GM21360 (cell line): ENCODE measurements around the gene ARMH4.

ENCODE experiments used
- ATAC-seq: cut with Tn5 transposase; IDR thresholded peaks from one replicate; pipeline ENCODE4 v1.9.1; 2021; ENCODE audit warnings: mild to moderate bottlenecking, moderate library complexity; ENCODE audit not compliant: unreplicated experiment

Gene ARMH4, protein sequence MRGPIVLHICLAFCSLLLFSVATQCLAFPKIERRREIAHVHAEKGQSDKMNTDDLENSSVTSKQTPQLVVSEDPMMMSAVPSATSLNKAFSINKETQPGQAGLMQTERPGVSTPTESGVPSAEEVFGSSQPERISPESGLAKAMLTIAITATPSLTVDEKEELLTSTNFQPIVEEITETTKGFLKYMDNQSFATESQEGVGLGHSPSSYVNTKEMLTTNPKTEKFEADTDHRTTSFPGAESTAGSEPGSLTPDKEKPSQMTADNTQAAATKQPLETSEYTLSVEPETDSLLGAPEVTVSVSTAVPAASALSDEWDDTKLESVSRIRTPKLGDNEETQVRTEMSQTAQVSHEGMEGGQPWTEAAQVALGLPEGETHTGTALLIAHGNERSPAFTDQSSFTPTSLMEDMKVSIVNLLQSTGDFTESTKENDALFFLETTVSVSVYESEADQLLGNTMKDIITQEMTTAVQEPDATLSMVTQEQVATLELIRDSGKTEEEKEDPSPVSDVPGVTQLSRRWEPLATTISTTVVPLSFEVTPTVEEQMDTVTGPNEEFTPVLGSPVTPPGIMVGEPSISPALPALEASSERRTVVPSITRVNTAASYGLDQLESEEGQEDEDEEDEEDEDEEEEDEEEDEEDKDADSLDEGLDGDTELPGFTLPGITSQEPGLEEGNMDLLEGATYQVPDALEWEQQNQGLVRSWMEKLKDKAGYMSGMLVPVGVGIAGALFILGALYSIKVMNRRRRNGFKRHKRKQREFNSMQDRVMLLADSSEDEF

GRCh38 chr14:58152014-58152857 lies at the start of gene ARMH4:
Gene ARMH4, minus strand, starts transcription at chr14:58152213. Its CDS starts 12,855 bp downstream, at chr14:58139358.
- ATAC-seq = peak; percentile 96

DNA sequence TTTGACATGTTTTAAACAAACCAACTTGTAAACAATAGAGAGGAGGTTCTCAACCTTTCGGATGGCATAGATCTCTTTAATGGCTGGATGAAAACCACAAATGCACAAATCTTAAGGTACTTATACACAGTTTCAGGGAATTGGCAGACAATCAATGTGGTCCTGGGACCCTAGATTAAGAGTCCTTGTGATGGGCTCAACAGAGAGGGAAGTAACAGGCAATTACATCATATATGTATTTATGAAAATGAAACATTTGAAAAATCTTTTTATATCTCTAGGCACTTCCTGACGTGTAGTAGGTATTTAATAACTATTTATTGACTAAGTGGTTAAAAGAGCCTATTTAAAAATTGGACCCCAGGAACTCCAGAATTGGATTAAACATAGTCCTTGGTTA lies 48.8 kb upstream of the ARMH4 start:
- ATAC-seq = no peak

DNA sequence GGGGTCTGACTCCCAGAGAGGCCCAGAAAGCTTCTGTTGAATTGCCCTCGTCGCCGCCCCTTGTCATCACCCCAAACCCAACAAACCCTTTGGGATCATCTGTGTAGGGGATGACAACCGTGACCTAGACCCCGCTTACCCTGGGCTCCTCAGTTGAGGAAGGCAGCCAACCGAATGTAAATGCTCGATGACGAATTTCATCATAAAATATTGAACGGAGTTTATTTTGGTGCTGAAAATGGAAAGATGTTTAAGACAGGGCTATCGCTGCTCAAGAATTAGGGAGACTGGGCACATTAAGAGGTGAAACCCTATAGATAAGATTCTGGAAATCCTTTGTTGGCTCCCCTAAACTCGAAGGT lies 48.4 kb upstream of the ARMH4 start:
- ATAC-seq = peak; percentile 8

DNA sequence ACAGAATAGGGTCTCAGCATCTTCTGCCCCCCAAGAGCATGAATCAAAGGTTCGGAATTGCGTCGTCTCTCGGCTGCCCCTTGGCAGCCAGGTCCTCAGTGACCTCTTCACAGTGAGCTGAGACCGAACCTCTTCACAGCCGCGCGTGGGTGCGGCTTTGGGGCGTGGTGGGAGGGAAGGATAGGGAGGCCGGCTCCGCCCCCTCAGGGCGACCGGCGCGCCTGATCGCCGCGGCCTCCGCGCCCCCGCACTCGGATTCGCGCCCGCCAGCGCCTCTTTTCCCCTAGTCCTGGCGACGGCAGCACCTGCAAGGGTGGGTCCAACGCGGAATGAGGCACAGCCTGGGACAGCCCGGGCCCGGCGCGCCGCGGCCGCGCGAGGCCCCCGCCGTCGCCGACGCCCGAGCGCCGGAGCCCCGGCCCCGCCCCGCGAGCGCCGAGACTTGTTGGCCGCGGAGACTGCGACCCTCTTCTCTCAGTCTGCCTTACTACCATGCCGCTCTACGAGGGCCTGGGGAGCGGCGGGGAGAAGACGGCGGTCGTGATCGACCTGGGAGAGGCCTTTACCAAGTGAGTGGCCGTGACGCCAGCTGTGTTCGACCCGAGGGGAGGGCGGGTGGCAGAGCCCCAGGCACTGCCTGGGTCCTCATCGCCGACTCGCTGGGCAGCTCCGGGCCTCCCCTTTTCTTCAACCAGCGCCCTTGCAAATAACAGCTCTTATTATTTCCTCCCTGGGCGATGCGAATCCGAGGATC lies 47.9 kb upstream of the ARMH4 start, which contains the start of gene ACTR10:
ACTR10 (plus strand) TSS at position 424 of the 754 bp plus-strand sequence; CDS start at position 493, 69 bp downstream.
- peak; percentile 96 for ATAC-seq

- ATAC-seq = no peak
Measured at GRCh38 chr14:58198086-58198485, 46.1 kb upstream of the ARMH4 start.

- no peak for ATAC-seq
Measured at GRCh38 chr14:58196198-58196597, 44.2 kb upstream of the ARMH4 start.

GRCh38 chr14:58193542-58193941 lies 41.5 kb upstream of the ARMH4 start:
- ATAC-seq = no peak

DNA sequence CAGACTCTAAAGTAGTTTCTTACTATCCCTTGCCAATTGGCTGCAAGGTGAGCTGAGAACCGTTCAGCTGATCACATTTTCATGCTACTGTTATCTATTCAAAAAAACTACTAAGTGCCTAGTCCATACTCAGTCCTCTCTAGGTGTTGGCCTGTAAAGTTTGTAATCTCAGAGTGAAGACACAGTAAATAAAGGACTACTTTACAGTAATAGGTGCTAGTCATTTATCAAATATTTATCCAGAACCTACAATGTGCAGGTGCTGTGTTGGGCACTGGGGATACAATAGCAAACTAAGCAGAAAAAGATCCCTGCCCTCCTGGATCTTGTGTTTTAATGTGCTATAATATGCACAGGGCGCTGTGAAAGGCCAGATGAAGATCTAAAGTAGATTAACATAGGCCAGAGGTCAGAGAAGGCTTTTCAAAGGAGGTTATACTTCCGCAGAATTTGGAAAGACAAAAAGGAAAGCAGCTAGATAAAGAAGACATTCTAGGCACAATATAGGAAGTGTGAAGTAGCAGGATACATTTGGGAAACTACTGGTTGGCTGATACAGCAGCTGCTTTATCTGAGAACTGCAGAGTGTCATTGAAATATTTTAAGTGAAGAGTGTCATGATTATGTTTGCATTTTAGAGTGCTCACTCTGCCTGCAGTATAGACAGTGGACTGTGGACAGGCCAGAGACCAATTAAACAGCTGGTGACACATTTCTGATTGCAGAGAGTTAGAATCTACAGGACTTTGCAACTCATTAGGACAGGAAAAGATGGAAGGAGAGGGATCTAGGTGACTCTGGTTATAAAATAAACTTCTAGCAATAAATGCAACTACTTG lies 40.0 kb upstream of the ARMH4 start:
- no peak for ATAC-seq

- no peak for ATAC-seq
Measured at GRCh38 chr14:58189176-58189575, 37.2 kb upstream of the ARMH4 start.

GRCh38 chr14:58177125-58177524 lies 25.1 kb upstream of the ARMH4 start:
- ATAC-seq = no peak

DNA sequence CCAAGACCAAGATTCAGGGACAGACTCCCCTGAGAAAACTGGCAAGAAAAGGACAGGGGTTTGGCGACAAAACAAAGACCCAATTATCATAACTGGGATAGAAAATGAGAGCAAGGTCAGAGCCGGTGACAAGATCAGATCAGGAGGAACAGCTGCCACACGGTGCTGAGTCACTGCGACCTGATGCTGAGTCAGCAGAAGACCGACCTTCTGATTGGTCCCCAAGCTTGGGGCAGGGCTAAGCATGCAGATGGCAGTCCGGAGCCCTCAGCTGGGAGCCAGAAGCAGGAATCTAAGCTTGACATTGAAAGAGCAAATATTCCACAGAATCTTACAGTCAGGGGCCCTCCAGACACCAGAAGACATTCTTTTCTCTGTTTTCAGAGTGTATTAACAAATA lies 19.1 kb upstream of the ARMH4 start:
- ATAC-seq = peak; percentile 97

- no peak for ATAC-seq
Measured at GRCh38 chr14:58167891-58168290, 15.9 kb upstream of the ARMH4 start.

GRCh38 chr14:58167057-58167456 lies 15.0 kb upstream of the ARMH4 start:
- no peak for ATAC-seq

DNA sequence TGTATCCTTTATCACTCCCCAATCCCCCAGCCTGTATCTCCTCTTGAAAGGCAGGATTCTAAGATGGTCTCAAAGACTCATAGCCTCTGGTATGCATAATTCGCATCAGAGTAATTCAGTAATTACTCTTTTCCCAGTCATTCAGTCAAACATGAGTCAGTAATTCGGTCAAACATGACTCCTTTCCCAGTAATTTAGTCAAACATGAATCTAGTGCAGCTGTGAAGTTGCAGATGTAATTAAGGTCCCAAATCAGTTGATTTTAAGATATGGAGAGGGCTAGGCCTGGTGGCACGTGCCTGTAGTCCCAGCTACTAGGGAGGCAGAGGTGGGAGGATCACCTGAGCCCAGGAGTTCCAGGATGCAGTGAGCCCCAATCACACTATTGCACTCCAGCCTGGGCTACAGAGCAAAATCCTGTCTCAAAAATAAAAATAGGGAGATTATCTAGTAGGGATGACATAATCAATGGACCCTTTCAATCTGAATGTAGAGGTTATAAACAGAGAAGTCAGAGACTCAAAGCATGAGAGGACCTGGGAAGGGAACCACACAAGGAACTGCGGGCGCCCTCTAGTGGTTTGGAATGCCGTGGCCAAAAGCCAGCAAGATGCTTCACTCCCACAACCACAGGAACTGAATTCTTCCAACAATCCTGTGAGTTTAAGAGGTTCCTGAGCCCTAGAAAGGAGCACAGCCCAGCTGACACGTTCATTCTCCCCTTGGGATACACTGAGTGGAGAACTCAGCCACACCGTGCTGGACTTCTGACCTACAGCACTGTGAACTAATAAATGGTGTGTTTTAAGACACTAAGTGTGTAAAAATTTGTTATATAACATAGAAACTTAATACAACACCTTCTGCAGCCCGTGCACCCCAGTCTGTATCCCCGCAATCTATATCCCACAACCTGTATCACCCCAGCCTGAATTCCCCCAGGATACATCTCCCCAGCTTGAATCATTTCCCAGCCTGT lies 14.3 kb upstream of the ARMH4 start:
- no peak for ATAC-seq

DNA sequence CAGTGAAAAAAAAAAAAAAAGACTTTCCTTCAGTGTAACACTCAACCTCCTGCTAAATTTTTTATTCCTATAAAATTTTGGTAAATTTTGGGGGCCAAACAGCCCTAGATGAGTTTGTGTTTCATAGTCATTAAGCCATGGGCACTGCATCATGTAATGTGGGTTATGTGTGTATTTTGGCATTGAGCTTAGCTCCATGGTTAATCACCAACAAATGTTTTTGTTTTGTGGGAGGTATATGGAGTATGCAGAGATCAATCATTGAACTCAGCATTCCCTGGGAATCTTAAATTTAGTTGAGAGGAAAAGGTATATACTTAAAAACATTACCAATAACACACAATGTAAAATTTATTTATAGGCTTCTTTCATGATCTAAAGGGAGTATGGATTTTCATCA lies 8.5 kb upstream of the ARMH4 start:
- no peak for ATAC-seq

DNA sequence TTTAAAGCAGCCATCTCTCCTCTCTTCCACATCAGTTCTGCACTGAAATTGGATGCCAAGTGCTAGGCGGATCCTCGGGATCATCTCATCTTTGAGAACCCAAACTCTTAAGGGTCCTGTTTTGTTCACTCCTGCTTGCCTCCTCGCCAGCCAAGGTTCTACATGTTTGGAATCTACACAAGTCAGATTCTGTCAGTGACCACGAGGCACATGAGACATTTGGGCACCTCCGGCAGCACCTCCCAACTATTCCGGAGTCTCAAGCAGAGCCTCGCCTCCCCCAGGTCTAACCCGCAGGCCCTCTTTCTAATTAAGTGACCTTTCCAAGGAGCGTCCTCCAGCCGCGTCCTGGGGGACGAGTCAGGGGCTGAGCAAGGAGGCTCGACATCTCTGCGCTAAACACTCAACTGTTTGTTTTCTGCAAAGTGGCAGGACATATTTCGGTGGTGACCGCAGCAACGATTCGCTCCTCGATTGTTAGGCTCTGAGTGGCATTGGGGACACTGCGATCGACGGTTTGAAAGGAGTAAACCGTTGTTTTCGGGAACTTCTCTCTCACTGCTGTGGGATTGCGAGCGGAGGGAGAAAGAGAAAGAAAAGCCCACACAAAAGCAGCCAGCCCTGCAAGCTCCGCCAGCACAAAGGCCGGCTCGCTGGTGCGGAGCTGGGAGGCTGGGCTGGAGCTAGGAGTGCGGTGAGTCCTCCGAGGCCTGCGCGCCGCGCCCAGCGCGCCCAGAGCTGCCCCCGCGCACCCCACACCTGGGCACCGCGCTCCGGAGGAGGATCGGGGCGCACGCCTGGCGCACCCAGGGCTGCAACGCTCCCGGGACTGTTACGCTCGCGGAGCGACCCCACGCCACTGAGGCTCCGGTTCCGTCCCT lies 640 bp downstream of the ARMH4 start:
- peak; percentile 35 for ATAC-seq

GRCh38 chr14:58150243-58150805 lies 1.7 kb downstream of the ARMH4 start:
- ATAC-seq = no peak
